ENCODE data around the gene FBH1. TPM values are rescaled to one million over a fixed set of nuclear protein-coding genes. Genes with fewer than 3 reads are reported as not detected.
A peak's percentile ranks its signal among the peaks of the same experiment; 100 is the strongest.
"Not testable (repeated sequence)": the region's sequence is repeated elsewhere in the genome, so short reads cannot be mapped to it uniquely, and the experiment has no call there.

Gene FBH1
- total RNA-seq, 2 experiments from 2014 or later = 55.3 to 63.5 TPM

DNA sequence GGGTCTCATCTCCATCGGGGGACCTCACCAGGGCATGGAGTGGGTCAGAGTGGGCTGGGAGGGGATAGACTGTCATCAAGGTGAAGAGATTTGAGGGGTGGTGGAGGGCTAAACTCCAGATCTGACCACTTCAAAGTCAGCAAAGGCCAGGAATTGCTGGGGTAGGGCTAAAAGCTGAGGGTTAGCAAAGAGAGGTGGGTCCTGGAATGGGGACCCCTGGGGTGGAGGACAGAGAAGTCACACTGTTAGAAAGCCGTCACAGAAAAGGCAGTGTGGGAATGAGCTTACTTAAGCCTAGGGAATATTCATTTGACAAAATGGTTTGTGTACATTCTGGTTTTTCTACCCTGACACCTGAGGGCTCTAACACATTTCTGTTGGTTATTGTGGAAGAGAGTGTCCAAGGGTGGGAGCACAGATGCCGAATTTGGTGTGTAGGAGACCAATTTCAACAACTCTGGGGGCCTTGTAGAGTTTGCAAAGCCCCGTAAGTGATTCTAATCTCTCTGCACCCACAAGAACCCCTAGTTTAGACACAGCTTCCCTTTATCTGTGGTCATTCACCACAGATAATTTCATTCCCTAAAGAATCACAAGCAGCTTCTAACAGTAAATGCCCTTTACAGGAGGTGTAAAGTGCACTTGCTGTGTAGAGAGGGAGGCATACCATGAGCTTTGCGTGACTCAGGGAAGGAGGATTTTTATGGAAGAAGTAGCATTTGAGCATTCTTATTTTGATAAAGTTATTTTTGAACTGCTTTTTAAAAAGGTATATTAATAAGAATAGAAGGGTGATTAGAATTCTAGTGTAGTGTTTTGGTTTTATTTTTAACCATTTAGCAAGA is 6.4 kb downstream of the FBH1 start:
- POLR2A ChIA-PET = no interaction called here
- CTCF ChIA-PET = no interaction called here
- Mint-ChIP-seq H3K4me3 (peak overlapping the region; percentile 55), H3K4me1 (peaks cover 54% of the 10 kb centered on the region), H3K27ac (peak overlapping the region; percentile 89), H3K27me3 (no peaks in the 10 kb centered on the region), H3K9me3 (peaks cover 6% of the 10 kb centered on the region), H3K36me3 (ENCODE audit: low read depth) (peaks cover 57% of the 10 kb centered on the region)
- no peak for DNase-seq

DNA sequence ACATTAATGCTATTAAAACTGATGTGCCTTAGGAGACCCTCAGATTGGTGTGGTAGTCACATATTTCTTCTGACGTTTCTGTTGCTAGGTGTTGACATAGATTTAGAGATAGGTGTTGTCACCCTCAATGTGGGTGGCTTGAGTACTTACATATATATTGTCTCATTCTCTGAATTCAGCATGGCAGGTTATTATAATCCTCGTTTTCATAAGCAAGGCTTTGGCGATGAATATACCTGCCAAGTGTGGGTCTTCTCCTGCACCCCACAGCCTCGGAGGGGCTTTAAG is 7.0 kb downstream of the FBH1 start:
- H3K27ac Mint-ChIP-seq = no peak overlapping the region
- peaks cover 49% of the 10 kb centered on the region for H3K4me1 Mint-ChIP-seq
- H3K9me3 Mint-ChIP-seq = peaks cover 6% of the 10 kb centered on the region
- peaks cover 55% of the 10 kb centered on the region for H3K36me3 Mint-ChIP-seq (ENCODE audit: low read depth)
- no peak overlapping the region for H3K4me3 Mint-ChIP-seq
- H3K27me3 Mint-ChIP-seq = no peaks in the 10 kb centered on the region
- ChIA-PET POLR2A (no interaction called here), CTCF (no interaction called here)
- no peak for DNase-seq

DNA sequence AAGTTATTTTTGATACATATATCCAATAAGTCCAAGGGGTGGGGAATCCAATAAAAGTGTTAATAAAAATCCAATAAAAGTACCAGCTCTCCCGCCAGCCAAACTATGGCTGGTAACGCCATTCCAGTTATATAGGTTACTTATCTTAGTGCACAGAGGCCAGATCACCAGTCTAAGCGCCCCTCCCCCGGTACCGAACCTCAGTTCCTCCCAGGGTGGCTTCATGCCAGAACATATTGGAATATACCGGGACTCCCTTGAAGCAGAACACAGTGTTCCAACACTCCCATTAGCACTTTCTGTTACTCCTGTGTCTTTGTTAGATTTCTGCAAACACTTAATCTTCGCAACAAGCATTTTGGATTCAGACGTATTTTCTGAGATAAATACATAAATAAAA is 7.5 kb downstream of the FBH1 start:
- Mint-ChIP-seq H3K27me3 (no peaks in the 10 kb centered on the region), H3K4me3 (no peak overlapping the region), H3K36me3 (ENCODE audit: low read depth) (peaks cover 55% of the 10 kb centered on the region), H3K27ac (peak overlapping the region; percentile 0), H3K4me1 (peaks cover 44% of the 10 kb centered on the region), H3K9me3 (peaks cover 6% of the 10 kb centered on the region)
- no peak for DNase-seq
- ChIA-PET CTCF (interaction anchor here (0.6 kb wide), 2 partner anchors 38 to 229 kb away, joined by 3 to 4 read pairs; no protein-coding TSS in a partner anchor), POLR2A (no interaction called here)

DNA sequence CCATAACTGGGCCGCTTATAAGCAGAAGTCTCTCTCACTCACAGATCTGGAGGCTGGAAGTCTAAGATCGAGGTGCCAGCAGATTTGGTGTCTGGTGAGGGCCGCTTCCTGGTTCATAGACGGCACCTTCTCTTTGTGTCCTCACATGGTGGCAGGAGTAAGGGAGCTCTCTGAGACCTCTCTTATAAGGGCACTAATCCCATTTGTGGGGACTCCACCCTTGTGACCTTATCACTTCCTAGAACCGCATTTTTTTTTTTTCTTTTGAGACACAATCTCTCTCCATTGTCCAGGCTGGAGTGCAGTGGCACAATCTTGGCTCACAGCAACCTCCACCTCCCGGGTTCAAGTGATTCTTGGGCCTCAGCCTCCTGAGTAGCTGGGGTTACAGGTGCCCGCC is 8.1 kb downstream of the FBH1 start:
- Mint-ChIP-seq H3K27me3 (no peaks in the 10 kb centered on the region), H3K4me3 (no peak overlapping the region), H3K9me3 (peaks cover 6% of the 10 kb centered on the region), H3K4me1 (peaks cover 40% of the 10 kb centered on the region), H3K36me3 (ENCODE audit: low read depth) (peaks cover 60% of the 10 kb centered on the region), H3K27ac (no peak overlapping the region)
- CTCF ChIA-PET = interaction anchor here (0.6 kb wide), 2 partner anchors 37 to 230 kb away, joined by 3 to 4 read pairs; no protein-coding TSS in a partner anchor
- POLR2A ChIA-PET = no interaction called here
- DNase-seq = no peak

DNA sequence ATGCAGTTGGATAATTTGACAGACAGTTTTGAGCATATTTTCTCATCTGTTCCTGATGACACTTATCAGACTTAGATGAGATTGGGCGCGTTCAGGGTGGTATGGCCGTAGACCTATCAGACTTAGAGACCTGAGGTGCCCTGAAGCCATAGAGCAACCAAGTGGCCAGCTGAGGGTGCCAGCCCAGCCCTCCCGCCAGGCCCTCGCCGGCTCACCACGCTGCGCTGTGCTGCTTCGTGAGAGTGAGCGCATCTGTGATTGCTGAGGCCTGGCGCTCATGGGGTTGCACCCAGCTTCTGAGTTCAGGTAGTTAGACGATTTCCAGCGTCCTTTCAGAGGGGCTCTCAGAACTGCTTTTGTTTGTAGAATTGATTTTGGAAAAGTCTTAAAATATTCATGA is 10.2 kb downstream of the FBH1 start:
- no peak for DNase-seq
- H3K4me3 Mint-ChIP-seq = no peak overlapping the region
- peaks cover 34% of the 10 kb centered on the region for H3K4me1 Mint-ChIP-seq
- CTCF ChIA-PET = no interaction called here
- no peak overlapping the region for H3K27ac Mint-ChIP-seq
- peaks cover 6% of the 10 kb centered on the region for H3K9me3 Mint-ChIP-seq
- POLR2A ChIA-PET = interaction anchor here (0.7 kb wide), 1 partner anchor 10 kb away, joined by 3 read pairs; the partner anchor contains the start of genes ANKRD16 and FBH1
- H3K36me3 Mint-ChIP-seq (ENCODE audit: low read depth) = peaks cover 53% of the 10 kb centered on the region
- no peaks in the 10 kb centered on the region for H3K27me3 Mint-ChIP-seq

DNA sequence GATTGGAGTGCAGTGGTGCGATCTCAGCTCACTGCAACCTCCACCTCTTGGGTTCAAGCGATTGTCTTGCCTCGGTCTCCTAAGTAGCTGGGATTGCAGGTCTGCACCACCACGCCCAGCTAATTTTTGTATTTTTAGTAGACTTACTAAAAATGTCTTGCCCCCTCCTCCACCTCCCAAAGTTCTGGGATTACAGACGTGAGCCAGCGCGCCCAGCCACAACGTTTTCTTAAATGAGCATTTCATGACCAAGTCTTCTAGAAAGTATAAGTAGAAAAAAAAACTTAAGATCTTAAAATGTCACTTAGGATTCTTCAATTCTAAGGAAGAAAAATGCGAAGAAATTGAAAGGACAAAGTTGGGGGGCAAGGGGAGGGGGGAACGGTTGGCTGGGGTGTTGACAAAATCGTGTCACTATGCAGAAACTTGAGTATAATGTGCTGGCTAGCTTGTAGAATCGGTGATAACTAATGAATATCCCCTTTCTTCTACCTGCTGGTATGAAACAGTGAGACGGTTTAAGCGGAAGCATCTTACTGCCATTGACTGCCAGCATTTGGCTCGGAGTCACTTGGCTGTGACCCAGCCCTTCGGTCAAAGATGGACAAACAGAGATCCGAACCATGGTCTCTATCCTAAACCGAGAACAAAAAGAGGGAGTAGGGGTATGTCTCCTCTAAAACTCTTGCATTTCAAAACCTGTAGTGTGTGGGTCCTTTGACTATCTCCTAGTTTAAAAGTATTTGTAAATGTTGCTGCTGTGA is 12.7 kb downstream of the FBH1 start:
- no peak for DNase-seq
- ChIA-PET POLR2A (interaction anchor here (1.2 kb wide), 1 partner anchor 69 kb away, joined by 3 read pairs; no protein-coding TSS in a partner anchor), CTCF (interaction anchor here (1.0 kb wide), 1 partner anchor 38 kb away, joined by 3 read pairs; no protein-coding TSS in a partner anchor)
- H3K9me3 Mint-ChIP-seq = peaks cover 4% of the 10 kb centered on the region
- peaks cover 26% of the 10 kb centered on the region for H3K4me1 Mint-ChIP-seq
- H3K4me3 Mint-ChIP-seq = no peak overlapping the region
- peaks cover 48% of the 10 kb centered on the region for H3K36me3 Mint-ChIP-seq (ENCODE audit: low read depth)
- no peaks in the 10 kb centered on the region for H3K27me3 Mint-ChIP-seq
- H3K27ac Mint-ChIP-seq = no peak overlapping the region

DNA sequence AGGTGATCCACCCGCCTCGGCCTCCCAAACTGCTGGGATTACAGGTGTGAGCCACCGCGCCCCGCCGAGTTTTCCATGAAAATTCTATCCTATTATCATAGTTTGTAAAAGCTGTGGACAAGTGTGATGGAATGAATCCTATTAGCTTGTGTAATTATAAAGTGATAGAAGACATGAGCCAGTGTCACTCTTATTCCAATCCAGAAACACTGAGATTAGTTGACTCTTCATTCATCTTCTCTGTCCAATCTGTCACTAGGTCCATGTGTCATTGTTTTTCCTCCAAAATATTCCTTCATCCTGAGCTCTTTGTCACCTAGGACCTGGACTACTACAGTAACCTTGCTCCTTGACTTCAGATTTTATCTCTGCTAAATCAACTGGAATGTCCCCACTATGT is 13.5 kb downstream of the FBH1 start:
- CTCF ChIA-PET = interaction anchor here (0.6 to 1.0 kb wide), 3 partner anchors 25 to 182 kb away, joined by 3 read pairs; no protein-coding TSS in a partner anchor

DNA sequence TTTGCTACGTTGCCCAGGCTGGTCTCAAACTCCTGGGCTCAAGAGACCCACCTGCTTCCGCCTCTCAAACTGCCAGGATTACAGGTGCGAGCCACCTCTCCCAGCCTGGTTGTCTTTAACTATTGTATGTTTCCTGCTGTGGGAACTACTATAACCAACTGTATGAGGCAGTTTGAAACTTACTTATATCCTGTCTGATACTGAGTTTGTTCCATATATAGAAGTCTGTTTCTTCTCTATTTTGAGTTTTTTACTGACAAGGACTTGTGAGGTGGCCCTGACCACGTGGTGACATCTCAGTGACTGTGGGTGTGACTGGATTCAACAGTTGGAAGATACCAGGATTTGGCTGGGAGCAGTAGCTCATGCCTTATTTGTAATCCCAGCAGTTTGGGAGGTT is 14.2 kb downstream of the FBH1 start:
- Mint-ChIP-seq H3K4me3 (no peak overlapping the region), H3K4me1 (peaks cover 27% of the 10 kb centered on the region), H3K27ac (peak overlapping the region; percentile 46), H3K27me3 (no peaks in the 10 kb centered on the region), H3K9me3 (no peaks in the 10 kb centered on the region), H3K36me3 (ENCODE audit: low read depth) (peaks cover 47% of the 10 kb centered on the region)
- ChIA-PET CTCF (interaction anchor here (0.7 to 1.0 kb wide), 2 partner anchors 36 to 182 kb away, joined by 3 read pairs; no protein-coding TSS in a partner anchor), POLR2A (no interaction called here)
- no peak for DNase-seq

More for the DNA sequence above, 13.5 kb downstream of the FBH1 start:
- no peak overlapping the region for H3K27ac Mint-ChIP-seq
- POLR2A ChIA-PET = no interaction called here
- H3K36me3 Mint-ChIP-seq (ENCODE audit: low read depth) = peaks cover 46% of the 10 kb centered on the region
- no peaks in the 10 kb centered on the region for H3K9me3 Mint-ChIP-seq
- DNase-seq = no peak
- peaks cover 27% of the 10 kb centered on the region for H3K4me1 Mint-ChIP-seq
- no peaks in the 10 kb centered on the region for H3K27me3 Mint-ChIP-seq
- no peak overlapping the region for H3K4me3 Mint-ChIP-seq

DNA sequence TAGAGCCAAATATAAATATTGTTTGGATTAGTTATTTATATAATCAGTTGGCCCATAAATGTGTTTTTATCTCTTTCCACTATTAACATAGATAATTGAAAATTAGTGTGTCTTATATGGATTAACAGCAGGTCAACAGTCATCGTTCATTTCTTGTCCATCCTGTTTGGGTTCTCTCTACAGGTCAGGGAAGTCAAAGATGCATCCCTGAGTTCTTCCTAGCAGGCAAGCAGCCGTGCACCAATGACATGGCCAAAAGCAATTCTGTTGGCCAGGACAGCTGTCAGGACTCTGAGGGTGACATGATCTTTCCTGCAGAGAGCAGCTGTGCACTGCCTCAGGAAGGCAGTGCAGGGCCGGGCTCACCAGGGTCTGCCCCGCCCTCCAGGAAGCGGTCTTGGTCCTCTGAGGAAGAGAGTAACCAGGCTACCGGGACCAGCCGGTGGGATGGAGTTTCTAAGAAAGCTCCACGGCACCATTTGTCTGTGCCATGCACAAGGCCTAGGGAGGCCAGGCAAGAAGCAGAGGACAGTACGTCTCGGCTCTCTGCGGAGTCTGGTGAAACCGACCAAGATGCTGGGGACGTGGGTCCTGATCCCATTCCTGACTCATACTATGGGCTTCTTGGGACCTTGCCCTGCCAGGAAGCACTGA is 15.9 kb downstream of the FBH1 start:
- Mint-ChIP-seq H3K4me3 (no peak overlapping the region), H3K36me3 (ENCODE audit: low read depth) (peaks cover 54% of the 10 kb centered on the region), H3K9me3 (no peaks in the 10 kb centered on the region), H3K27me3 (no peaks in the 10 kb centered on the region), H3K27ac (peak overlapping the region; percentile 33), H3K4me1 (peaks cover 27% of the 10 kb centered on the region)
- POLR2A ChIA-PET = interaction anchor here (0.6 kb wide), 1 partner anchor 147 kb away, joined by 3 read pairs; no protein-coding TSS in a partner anchor
- CTCF ChIA-PET = no interaction called here
- DNase-seq = no peak

DNA sequence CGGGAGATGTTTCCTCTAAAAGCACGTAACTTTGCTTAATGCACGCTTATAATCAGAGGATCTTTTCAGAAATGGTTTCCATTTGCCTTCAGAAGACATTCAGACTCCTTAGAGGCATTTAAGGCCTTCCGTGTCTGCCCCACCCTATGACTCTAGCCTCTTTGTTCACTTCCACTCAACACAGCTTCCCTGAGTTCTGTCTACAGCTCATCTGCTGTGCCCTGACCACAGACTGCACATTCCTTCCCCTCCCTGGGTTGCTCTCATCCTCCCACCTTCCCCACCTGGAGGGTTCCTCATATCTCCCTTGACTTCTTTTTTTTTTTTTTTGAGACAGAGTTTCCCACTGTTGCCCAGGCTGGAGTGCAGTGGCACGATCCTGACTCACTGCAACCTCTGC is 16.6 kb downstream of the FBH1 start:
- Mint-ChIP-seq H3K36me3 (ENCODE audit: low read depth) (peaks cover 56% of the 10 kb centered on the region), H3K4me3 (no peak overlapping the region), H3K27ac (no peak overlapping the region), H3K9me3 (no peaks in the 10 kb centered on the region), H3K27me3 (no peaks in the 10 kb centered on the region), H3K4me1 (peaks cover 27% of the 10 kb centered on the region)
- CTCF ChIA-PET = no interaction called here
- POLR2A ChIA-PET = interaction anchor here (0.6 kb wide), 1 partner anchor 146 kb away, joined by 3 read pairs; no protein-coding TSS in a partner anchor
- DNase-seq = no peak

DNA sequence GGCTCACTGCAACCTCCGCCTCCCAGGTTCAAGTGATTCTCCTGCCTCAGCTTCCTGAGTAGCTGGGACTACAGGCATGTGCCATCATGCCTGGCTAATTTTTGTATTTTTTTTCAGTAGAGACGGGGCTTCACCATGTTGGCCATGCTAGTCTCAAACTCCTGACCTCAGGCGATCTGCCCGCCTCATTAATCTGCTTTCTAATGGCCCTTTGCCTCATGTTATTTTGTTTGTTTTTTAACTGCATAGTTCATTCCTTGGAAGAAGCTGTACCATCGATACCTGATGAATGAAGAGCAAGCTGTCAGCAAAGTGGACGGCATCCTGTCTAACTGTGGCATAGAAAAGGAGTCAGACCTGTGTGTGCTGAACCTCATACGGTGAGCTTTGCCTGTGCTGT is 18.6 kb downstream of the FBH1 start:
- POLR2A ChIA-PET, H3K27ac Mint-ChIP-seq, H3K9me3 Mint-ChIP-seq, H3K27me3 Mint-ChIP-seq, DNase-seq, H3K4me3 Mint-ChIP-seq: not testable (repeated sequence)
- Mint-ChIP-seq H3K36me3 (ENCODE audit: low read depth) (peaks cover 48% of the 10 kb centered on the region), H3K4me1 (peaks cover 25% of the 10 kb centered on the region)
- CTCF ChIA-PET = interaction anchor here (1.0 kb wide), 1 partner anchor 125 kb away, joined by 3 read pairs; no protein-coding TSS in a partner anchor

DNA sequence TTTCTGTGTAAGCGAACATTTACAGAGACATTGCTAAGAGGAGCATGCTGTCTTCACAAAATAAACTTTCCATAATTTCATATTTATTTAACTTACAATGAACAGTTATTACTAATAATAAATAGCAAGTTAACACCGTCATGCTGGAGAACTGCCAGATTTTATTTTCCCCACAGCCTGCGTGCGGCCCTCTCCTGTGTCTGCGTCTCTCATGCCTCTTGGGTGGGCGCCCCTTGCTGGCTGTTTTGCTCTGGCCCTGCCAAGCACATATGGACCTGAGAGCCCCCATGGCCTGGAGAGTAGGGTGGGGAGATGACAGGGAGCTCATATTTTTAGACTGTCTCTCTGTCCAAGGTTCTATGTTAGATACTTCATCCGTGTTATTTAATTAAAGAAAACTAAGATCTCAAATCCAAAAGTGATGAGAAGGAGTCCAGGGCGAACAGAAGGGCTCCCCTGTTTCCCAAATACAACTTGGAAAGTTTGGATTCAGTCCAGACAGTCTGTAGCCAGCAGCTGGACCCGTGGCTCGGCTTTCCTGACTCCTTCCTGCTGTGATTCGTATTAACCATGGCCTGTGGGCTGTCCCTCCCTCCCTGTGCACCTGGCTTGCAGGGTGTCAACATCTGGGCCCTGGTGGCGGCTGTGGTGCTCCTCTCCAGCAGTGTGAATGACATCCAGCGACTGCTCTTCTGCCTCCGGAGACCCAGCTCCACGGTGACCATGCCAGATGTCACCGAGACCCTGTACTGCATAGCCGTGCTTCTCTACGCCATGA is 20.5 kb downstream of the FBH1 start:
- Mint-ChIP-seq H3K36me3 (ENCODE audit: low read depth) (peaks cover 50% of the 10 kb centered on the region), H3K4me1 (peaks cover 16% of the 10 kb centered on the region), H3K27me3 (no peaks in the 10 kb centered on the region), H3K27ac (no peak overlapping the region), H3K4me3 (no peak overlapping the region), H3K9me3 (no peaks in the 10 kb centered on the region)
- DNase-seq = no peak
- ChIA-PET POLR2A (no interaction called here), CTCF (interaction anchor here (1.2 kb wide), 1 partner anchor 20 kb away, joined by 3 read pairs; the partner anchor contains the start of gene FBH1)

Data from activated CD4-positive, alpha-beta T cell treated with anti-CD3 and anti-CD28 coated beads, Interleukin-2, amount 10 ng/mL, durations not matched to agents 7 days and 5 days (primary cell).